ENCODE data around the gene DR1.

DR1 gene

GRCh38 chr1:93345633-93346420 is at the start of gene DR1:
Gene DR1 (plus strand): TSS chr1:93345907. CDS start chr1:93346646, 739 bp downstream.
- peak; percentile 86 for DNase-seq (ENCODE audit: low spot score)

- no peak for DNase-seq (ENCODE audit: low spot score)
Observed at GRCh38 chr1:93296555-93297154, 49.1 kb upstream of the DR1 start.

- no peak for DNase-seq (ENCODE audit: low spot score)
Observed at GRCh38 chr1:93301131-93301530, 44.6 kb upstream of the DR1 start.

- no peak for DNase-seq (ENCODE audit: low spot score)
Observed at GRCh38 chr1:93302078-93302477, 43.6 kb upstream of the DR1 start.

GRCh38 chr1:93304716-93305138 is 41.0 kb upstream of the DR1 start:
- peak; percentile 82 for DNase-seq (ENCODE audit: low spot score)

- no peak for DNase-seq (ENCODE audit: low spot score)
Observed at GRCh38 chr1:93306920-93307319, 38.8 kb upstream of the DR1 start.

GRCh38 chr1:93313026-93313425 is 32.7 kb upstream of the DR1 start:
- DNase-seq (ENCODE audit: low spot score): no peak

- peak; percentile 88 for DNase-seq (ENCODE audit: low spot score)
Observed at GRCh38 chr1:93317207-93317606, 28.5 kb upstream of the DR1 start.

- no peak for DNase-seq (ENCODE audit: low spot score)
Observed at GRCh38 chr1:93317943-93318342, 27.8 kb upstream of the DR1 start.

GRCh38 chr1:93321720-93322119 is 24.0 kb upstream of the DR1 start:
- no peak for DNase-seq (ENCODE audit: low spot score)

GRCh38 chr1:93322349-93322748 is 23.4 kb upstream of the DR1 start:
- no peak for DNase-seq (ENCODE audit: low spot score)

GRCh38 chr1:93323185-93323820 is 22.4 kb upstream of the DR1 start:
- DNase-seq (ENCODE audit: low spot score): no peak

- DNase-seq (ENCODE audit: low spot score): no peak
Observed at GRCh38 chr1:93324486-93325464, 20.9 kb upstream of the DR1 start.

GRCh38 chr1:93328809-93329760 is 16.6 kb upstream of the DR1 start:
- DNase-seq (ENCODE audit: low spot score): peak; percentile 8

GRCh38 chr1:93330196-93330595 is 15.5 kb upstream of the DR1 start:
- no peak for DNase-seq (ENCODE audit: low spot score)

- DNase-seq (ENCODE audit: low spot score): no peak
Observed at GRCh38 chr1:93330617-93331016, 15.1 kb upstream of the DR1 start.

- no peak for DNase-seq (ENCODE audit: low spot score)
Observed at GRCh38 chr1:93331412-93331811, 14.3 kb upstream of the DR1 start.

GRCh38 chr1:93332368-93332767 is 13.3 kb upstream of the DR1 start:
- DNase-seq (ENCODE audit: low spot score): no peak

GRCh38 chr1:93338387-93339146 is 7.1 kb upstream of the DR1 start:
- no peak for DNase-seq (ENCODE audit: low spot score)

GRCh38 chr1:93339171-93339697 is 6.5 kb upstream of the DR1 start:
- no peak for DNase-seq (ENCODE audit: low spot score)
